ENCODE measurements around the gene PIP5K1C. TPM values are rescaled to one million over a fixed set of nuclear protein-coding genes. Genes with fewer than 3 reads are reported as not detected.
"Not testable (repeated sequence)": the region's sequence is repeated elsewhere in the genome, so short reads cannot be mapped to it uniquely, and the experiment has no call there.

PIP5K1C gene
- total and polyA plus RNA-seq, 10 donors, result 6.2 to 41.9 (median 33.9) TPM

- TF ChIP-seq CTCF (IDR thresholded peaks at IDR 0.05 in 8 of 11, conservative IDR thresholded peaks at IDR 0.05 in 3 of 11) (no peak), POLR2AphosphoS5 (IDR thresholded peaks at IDR 0.05) (no peak), POLR2A (IDR thresholded peaks at IDR 0.05) (no peak)
- Histone ChIP-seq H3K4me1 (peaks cover 33 to 72% (median 53%) of the 10 kb centered on the region in 6 donors), H3K27me3 (replicated peaks in 1 of 7) (peaks cover 0 to 21% (median 0%) of the 10 kb centered on the region in 7 donors), H3K4me3 (no peak overlapping the region), H3K9me3 (no peaks in the 10 kb centered on the region), H3K27ac (no peak overlapping the region), H3K36me3 (peaks cover 0 to 69% (median 14%) of the 10 kb centered on the region in 6 donors)
- DNase-seq, result no peak
- intact Hi-C loops (cut with DNase I; ENCODE audit: low total_unique reads), result no loop called here
- 84 to 94% (median 90%) methylated on average over 12 to 17 of the region's 17 CpGs for whole genome bisulfite sequencing, 5 donors
Observed at GRCh38 chr19:3667766-3668165, 32.5 kb downstream of the PIP5K1C start.

DNA sequence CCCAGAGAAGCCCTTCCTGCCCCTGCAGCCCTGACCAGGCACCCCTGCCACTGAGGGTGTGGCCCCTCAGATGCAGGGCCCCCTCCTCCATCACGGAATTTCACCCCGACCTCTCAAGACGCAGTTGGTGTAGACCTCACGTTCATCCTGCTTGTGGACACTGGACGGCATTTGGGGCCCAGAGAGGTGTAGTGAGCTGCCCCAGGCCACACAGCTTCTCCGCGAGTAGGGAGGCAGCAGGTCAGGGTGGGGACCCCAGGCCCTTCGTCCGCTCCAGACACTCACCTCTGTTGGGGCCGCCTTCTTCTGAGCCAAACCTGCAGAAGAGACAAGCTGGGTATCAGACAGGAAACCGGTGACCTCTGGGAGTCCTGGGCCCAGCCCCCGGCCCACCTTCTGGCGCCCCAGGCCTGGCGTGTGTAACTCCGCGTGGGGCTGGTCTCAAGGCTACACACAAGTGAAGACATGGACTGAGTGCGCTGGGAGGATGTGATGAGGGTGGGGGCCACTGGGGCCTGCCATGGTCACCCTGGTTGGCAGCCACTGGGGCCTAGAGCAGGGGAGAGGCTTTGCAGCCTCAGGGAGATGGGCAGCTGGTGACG is 33.1 kb downstream of the PIP5K1C start:
- Histone ChIP-seq H3K4me3 (no peak overlapping the region), H3K4me1 (peaks cover 29 to 66% (median 48%) of the 10 kb centered on the region in 6 donors), H3K36me3 (peaks cover 0 to 76% (median 16%) of the 10 kb centered on the region in 6 donors), H3K27ac (no peak overlapping the region), H3K27me3 (replicated peaks in 1 of 7) (peaks cover 0 to 19% (median 0%) of the 10 kb centered on the region in 7 donors), H3K9me3 (no peaks in the 10 kb centered on the region)
- WGBS, 5 donors, result 79 to 90% (median 88%) methylated on average over 10 to 18 of the region's 18 CpGs
- no peak for DNase-seq
- no peak for TF ChIP-seq POLR2A (IDR thresholded peaks at IDR 0.05)
- TF ChIP-seq POLR2AphosphoS5 (IDR thresholded peaks at IDR 0.05), result no peak
- TF ChIP-seq CTCF (IDR thresholded peaks at IDR 0.05 in 8 of 11, conservative IDR thresholded peaks at IDR 0.05 in 3 of 11), result no peak
- intact Hi-C loops (cut with DNase I; ENCODE audit: low total_unique reads), result no loop called here

GRCh38 chr19:3666545-3666856 is 33.8 kb downstream of the PIP5K1C start:
- H3K27ac ChIP-seq; intact Hi-C loops (cut with DNase I; ENCODE audit: low total_unique reads): not testable (repeated sequence)
- WGBS, 5 donors, result 88 to 92% (median 91%) methylated on average over 14 of the region's 14 CpGs

DNA sequence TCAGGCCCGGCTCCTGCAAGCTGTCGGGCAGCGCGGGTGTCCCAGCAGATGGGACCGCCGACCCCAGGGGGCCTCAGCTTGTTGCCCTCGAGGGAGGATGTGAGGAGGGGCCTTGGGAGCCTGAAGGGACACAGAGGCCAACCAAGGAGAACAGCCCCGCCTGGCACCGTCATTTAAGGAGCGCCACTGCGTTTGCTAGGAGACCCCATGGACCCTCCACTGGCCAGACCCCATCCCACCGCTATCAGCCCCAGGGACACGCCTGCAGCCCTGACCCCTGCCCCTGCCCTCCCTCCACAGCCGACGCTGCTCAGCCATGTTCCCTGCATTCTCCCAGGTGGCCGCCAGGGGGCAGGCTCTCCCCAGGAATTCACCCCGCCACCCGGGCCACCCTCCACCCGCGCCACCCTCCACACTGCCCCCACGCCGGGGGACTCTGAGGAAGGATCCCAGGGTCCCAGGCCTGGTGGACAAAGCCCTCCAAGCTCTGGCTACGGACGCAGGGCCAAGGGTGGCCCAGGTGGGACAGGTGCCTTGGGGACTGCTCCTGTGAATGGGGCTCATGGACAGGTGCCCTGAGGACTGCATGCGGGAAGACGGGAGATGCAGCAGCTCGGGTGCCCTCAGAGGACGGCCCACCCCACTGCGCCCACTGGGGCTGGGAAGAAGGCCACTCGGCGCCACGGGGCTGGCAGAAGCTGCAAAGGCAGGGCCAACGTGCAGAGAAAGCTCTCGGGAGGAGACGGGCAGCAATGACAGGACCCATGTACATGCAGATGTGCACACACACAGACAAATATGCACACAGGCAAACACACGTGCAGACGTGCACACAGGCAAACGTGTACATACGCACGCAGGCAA is 34.4 kb downstream of the PIP5K1C start:
- H3K4me1 ChIP-seq, result peaks cover 17 to 59% (median 37%) of the 10 kb centered on the region in 6 donors
- WGBS, 5 donors, result 39 to 46% (median 43%) methylated on average over 33 to 40 of the region's 40 CpGs
- intact Hi-C loops (cut with DNase I; ENCODE audit: low total_unique reads), result loop anchor here (2.0 kb wide), 1 partner anchor 33 kb away; no protein-coding TSS in a partner anchor
- no peak for TF ChIP-seq POLR2A (IDR thresholded peaks at IDR 0.05)
- TF ChIP-seq CTCF (IDR thresholded peaks at IDR 0.05 in 8 of 11, conservative IDR thresholded peaks at IDR 0.05 in 3 of 11), result peak; percentile 91 to 98 (median 98)
- peak in 2 of 3 donors; percentile 55 to 64 for TF ChIP-seq POLR2AphosphoS5 (IDR thresholded peaks at IDR 0.05)
- H3K27me3 ChIP-seq (replicated peaks in 1 of 7), result peaks cover 0 to 7% (median 0%) of the 10 kb centered on the region in 7 donors
- DNase-seq, result peak; percentile 93
- peak overlapping the region in 4 of 8 donors; percentile 3 to 43 (median 8) for H3K4me3 ChIP-seq
- no peaks in the 10 kb centered on the region for H3K9me3 ChIP-seq
- peaks cover 0 to 88% (median 25%) of the 10 kb centered on the region in 6 donors for H3K36me3 ChIP-seq
- H3K27ac ChIP-seq, result peak overlapping the region in 4 of 8 donors; percentile 19 to 79 (median 60)

More at GRCh38 chr19:3666545-3666856, 33.8 kb downstream of the PIP5K1C start:
- H3K9me3 ChIP-seq, DNase-seq, H3K4me3 ChIP-seq: not testable (repeated sequence)
- Histone ChIP-seq H3K4me1 (peaks cover 23 to 59% (median 41%) of the 10 kb centered on the region in 6 donors), H3K27me3 (replicated peaks in 1 of 7) (peaks cover 0 to 13% (median 0%) of the 10 kb centered on the region in 7 donors), H3K36me3 (peaks cover 0 to 82% (median 20%) of the 10 kb centered on the region in 6 donors)
